Ascending aorta (tissue), 2 donors: Measurements from ENCODE around the gene ABCA12. TPM values are rescaled to one million over a fixed set of nuclear protein-coding genes. Genes with fewer than 3 reads are reported as not detected.
A peak's percentile ranks its signal among the peaks of the same experiment; 100 is the strongest.
"Not testable (repeated sequence)": the region's sequence is repeated elsewhere in the genome, so short reads cannot be mapped to it uniquely, and the experiment has no call there.

ENCODE experiments used
- DNase-seq, 2 donors: peaks; one replicate each; pipeline ENCODE4 v3.0.0-alpha.2; 2019; ENCODE audit warnings: low spot score in 2 of 2
- H3K27ac ChIP-seq, 2 donors: fragments of 200-600 bp; sonication (generic); one replicate each; pipeline ENCODE4 v1.5.1; 2016 to 2017; ENCODE audit warnings: mild to moderate bottlenecking in 1 of 2
- H3K27me3 ChIP-seq: fragments of 200-600 bp; sonication (generic); one replicate; pipeline ENCODE4 v1.5.1; 2017
- H3K36me3 ChIP-seq, 2 donors: fragments of 200-600 bp; sonication (generic); one replicate each; pipeline ENCODE4 v1.5.1; 2016
- H3K4me1 ChIP-seq, 2 donors: fragments of 200-600 bp; sonication (generic); one replicate each; pipeline ENCODE4 v1.5.1; 2016 to 2017; ENCODE audit warnings: mild to moderate bottlenecking in 1 of 2
- H3K4me3 ChIP-seq, 2 donors: fragments of 200-600 bp; sonication (generic); one replicate each; pipeline ENCODE4 v1.5.1; 2016 to 2017; ENCODE audit warnings: mild to moderate bottlenecking in 1 of 2
- H3K9me3 ChIP-seq, 2 donors: fragments of 200-600 bp; sonication (generic); one replicate each; pipeline ENCODE4 v1.5.1; 2016
- CTCF ChIP-seq, 3 experiments: fragments of 200-600 bp in 2 of 3; fragments of 450-650 bp in 1 of 3; sonication (generic) in 2 of 3; IDR thresholded peaks; one replicate each; pipeline ENCODE4 v1.5.1; 2016 to 2019; ENCODE audit warnings: antibody characterized with exemption in 3 of 3, mild to moderate bottlenecking in 1 of 3, moderate library complexity in 1 of 3
- intact Hi-C: fragments of 100-400 bp; cut with DNase I; formaldehyde crosslinking; loops from one replicate; pipeline ENCODE4 v1.15.1; 2023
- total RNA-seq: library from RNA; depleted of rRNA; stranded (reverse); fragments of >200 nt; gene quantifications from one replicate; pipeline ENCODE4 v1.1.0, GENCODE V29; 2016

Gene ABCA12
- total RNA-seq, 1 donor from 2014 or later, result not detected

DNA sequence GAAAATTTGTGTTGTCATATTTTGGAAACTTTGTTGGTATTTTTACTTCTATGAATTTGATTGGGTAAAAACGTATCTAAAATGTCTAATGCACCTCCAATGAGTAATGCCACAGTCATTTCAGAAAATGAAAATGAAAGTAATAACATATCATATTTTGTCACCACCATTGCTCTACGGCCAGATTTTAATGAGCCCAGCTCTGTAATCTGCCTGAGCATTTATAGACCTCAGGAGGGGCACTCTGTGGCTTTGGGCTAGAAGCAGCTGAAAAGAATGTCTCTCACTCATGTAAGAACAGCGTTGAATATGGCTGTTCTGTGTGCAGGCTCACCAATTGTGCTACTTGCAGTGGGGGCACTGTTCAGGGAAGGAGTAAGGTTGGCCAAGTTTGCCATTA is 32.7 kb upstream of the ABCA12 start:
- intact Hi-C loops, result no loop called here
- Histone ChIP-seq H3K27me3 (no peaks in the 10 kb centered on the region), H3K9me3 (no peaks in the 10 kb centered on the region), H3K27ac (no peak overlapping the region), H3K4me1 (peaks cover 0 to 2% of the 10 kb centered on the region in 2 donors), H3K36me3 (no peaks in the 10 kb centered on the region), H3K4me3 (peak overlapping the region; percentile 4 to 36)
- no peak for TF ChIP-seq CTCF (IDR thresholded peaks at IDR 0.05)
- DNase-seq, result no peak

GRCh38 chr2:215166505-215166904 is 28.1 kb upstream of the ABCA12 start:
- H3K27ac ChIP-seq, H3K36me3 ChIP-seq, H3K4me3 ChIP-seq, H3K4me1 ChIP-seq, intact Hi-C loops, DNase-seq, H3K9me3 ChIP-seq, H3K27me3 ChIP-seq: not testable (repeated sequence)

GRCh38 chr2:215163319-215163718 is 24.9 kb upstream of the ABCA12 start:
- H3K4me3 ChIP-seq, H3K9me3 ChIP-seq, H3K4me1 ChIP-seq, H3K27ac ChIP-seq, H3K27me3 ChIP-seq, DNase-seq, intact Hi-C loops, H3K36me3 ChIP-seq: not testable (repeated sequence)

- H3K9me3 ChIP-seq, result no peaks in the 10 kb centered on the region
- no peaks in the 10 kb centered on the region for H3K36me3 ChIP-seq
- H3K27ac ChIP-seq, result no peak overlapping the region
- intact Hi-C loops, result no loop called here
- no peak overlapping the region for H3K4me3 ChIP-seq
- no peak for TF ChIP-seq CTCF (IDR thresholded peaks at IDR 0.05)
- no peak for DNase-seq
- no peaks in the 10 kb centered on the region for H3K4me1 ChIP-seq
- H3K27me3 ChIP-seq, result no peaks in the 10 kb centered on the region
Observed at GRCh38 chr2:215161301-215161829, 22.9 kb upstream of the ABCA12 start.

- intact Hi-C loops, result no loop called here
- Histone ChIP-seq H3K4me3 (no peak overlapping the region), H3K27ac (no peak overlapping the region), H3K9me3 (no peaks in the 10 kb centered on the region), H3K27me3 (no peaks in the 10 kb centered on the region), H3K4me1 (no peaks in the 10 kb centered on the region), H3K36me3 (no peaks in the 10 kb centered on the region)
- TF ChIP-seq CTCF (IDR thresholded peaks at IDR 0.05), result no peak
- DNase-seq, result no peak
Observed at GRCh38 chr2:215160081-215160480, 21.7 kb upstream of the ABCA12 start.

- DNase-seq, result no peak
- intact Hi-C loops, result no loop called here
- no peaks in the 10 kb centered on the region for H3K9me3 ChIP-seq
- no peak overlapping the region for H3K4me3 ChIP-seq
- no peak overlapping the region for H3K27ac ChIP-seq
- H3K27me3 ChIP-seq, result no peaks in the 10 kb centered on the region
- H3K36me3 ChIP-seq, result no peaks in the 10 kb centered on the region
- no peaks in the 10 kb centered on the region for H3K4me1 ChIP-seq
- no peak for TF ChIP-seq CTCF (IDR thresholded peaks at IDR 0.05)
Observed at GRCh38 chr2:215156453-215156852, 18.0 kb upstream of the ABCA12 start.

- intact Hi-C loops, result no loop called here
- Histone ChIP-seq H3K9me3 (no peaks in the 10 kb centered on the region), H3K4me3 (no peak overlapping the region), H3K4me1 (no peaks in the 10 kb centered on the region), H3K36me3 (no peaks in the 10 kb centered on the region), H3K27me3 (no peaks in the 10 kb centered on the region), H3K27ac (no peak overlapping the region)
- TF ChIP-seq CTCF (IDR thresholded peaks at IDR 0.05), result no peak
- DNase-seq, result no peak
Observed at GRCh38 chr2:215149894-215150293, 11.5 kb upstream of the ABCA12 start.
